ENCODE results near the gene IVL. TPM values are rescaled to one million over a fixed set of nuclear protein-coding genes. Genes with fewer than 3 reads are reported as not detected.

The IVL gene
- total RNA-seq, 3 donors from 2014 or later = not detected

DNA sequence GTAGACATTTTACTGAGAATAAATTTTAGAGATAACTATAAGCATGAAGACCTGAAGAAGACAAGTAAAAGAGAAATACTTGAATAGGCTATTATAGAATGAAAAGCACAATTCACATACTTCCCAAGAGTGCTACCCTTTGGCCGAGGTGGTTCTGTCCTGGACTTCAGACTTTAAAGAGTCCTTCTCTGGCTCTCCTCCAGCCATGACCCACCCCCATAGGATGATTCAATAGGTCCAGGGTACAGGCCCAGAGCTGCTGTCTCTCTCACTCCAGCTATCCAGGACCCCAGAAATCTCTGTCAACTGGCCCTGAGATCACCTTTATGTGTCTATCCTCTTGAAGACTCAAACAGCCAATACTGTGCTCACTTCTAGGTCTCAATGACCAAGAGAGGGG, 31.5 kb upstream of the IVL start:
- TF ChIP-seq, protein P1, sequence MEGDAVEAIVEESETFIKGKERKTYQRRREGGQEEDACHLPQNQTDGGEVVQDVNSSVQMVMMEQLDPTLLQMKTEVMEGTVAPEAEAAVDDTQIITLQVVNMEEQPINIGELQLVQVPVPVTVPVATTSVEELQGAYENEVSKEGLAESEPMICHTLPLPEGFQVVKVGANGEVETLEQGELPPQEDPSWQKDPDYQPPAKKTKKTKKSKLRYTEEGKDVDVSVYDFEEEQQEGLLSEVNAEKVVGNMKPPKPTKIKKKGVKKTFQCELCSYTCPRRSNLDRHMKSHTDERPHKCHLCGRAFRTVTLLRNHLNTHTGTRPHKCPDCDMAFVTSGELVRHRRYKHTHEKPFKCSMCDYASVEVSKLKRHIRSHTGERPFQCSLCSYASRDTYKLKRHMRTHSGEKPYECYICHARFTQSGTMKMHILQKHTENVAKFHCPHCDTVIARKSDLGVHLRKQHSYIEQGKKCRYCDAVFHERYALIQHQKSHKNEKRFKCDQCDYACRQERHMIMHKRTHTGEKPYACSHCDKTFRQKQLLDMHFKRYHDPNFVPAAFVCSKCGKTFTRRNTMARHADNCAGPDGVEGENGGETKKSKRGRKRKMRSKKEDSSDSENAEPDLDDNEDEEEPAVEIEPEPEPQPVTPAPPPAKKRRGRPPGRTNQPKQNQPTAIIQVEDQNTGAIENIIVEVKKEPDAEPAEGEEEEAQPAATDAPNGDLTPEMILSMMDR (IDR thresholded peaks at IDR 0.05) = no peak
- no peak for ATAC-seq
- DNase-seq = no peak
- Histone ChIP-seq H3K36me3 (ENCODE audit: low read depth) (no peaks in the 10 kb centered on the region), H3K9me3 (no peaks in the 10 kb centered on the region), H3K4me3 (no peak overlapping the region), H3K4me1 (ENCODE audit: low read depth) (no peaks in the 10 kb centered on the region)
- intact Hi-C loops (cut with DNase I, micrococcal nuclease) = no loop called here

DNA sequence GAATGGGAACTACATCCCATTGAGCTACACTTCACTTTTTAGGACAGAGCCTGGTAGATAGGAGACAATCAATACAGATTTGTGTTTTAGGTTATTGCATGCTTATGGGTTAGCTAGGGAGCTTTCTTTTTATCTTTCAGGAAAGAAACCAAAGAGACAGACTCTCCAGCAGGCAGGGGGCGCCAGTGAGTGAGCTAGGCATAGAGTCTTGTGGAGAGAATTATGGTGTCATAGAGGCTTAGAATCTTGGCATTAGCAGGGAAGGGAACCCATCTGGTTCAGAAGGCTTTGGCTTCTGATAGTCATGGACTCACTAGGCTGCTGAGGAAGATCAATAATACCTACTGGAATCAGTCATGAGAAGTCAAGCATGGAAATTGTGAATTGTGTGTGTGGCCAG, 30.3 kb upstream of the IVL start, which contains the start of gene SMCP:
TSS of gene SMCP (plus strand) at position 281 of the 400 bp plus-strand sequence. CDS start 6,101 bp downstream, outside the sequence.
- DNase-seq = no peak
- Histone ChIP-seq H3K4me3 (no peak within 1 kb of the TSS), H3K4me1 (ENCODE audit: low read depth) (no peaks in the 10 kb centered on the region), H3K9me3 (no peaks in the 10 kb centered on the region), H3K36me3 (ENCODE audit: low read depth) (no peaks in the 10 kb centered on the region)
- no peak for ATAC-seq
- intact Hi-C loops (cut with DNase I, micrococcal nuclease) = no loop called here
- TF ChIP-seq, protein P1 (IDR thresholded peaks at IDR 0.05) = no peak

DNA sequence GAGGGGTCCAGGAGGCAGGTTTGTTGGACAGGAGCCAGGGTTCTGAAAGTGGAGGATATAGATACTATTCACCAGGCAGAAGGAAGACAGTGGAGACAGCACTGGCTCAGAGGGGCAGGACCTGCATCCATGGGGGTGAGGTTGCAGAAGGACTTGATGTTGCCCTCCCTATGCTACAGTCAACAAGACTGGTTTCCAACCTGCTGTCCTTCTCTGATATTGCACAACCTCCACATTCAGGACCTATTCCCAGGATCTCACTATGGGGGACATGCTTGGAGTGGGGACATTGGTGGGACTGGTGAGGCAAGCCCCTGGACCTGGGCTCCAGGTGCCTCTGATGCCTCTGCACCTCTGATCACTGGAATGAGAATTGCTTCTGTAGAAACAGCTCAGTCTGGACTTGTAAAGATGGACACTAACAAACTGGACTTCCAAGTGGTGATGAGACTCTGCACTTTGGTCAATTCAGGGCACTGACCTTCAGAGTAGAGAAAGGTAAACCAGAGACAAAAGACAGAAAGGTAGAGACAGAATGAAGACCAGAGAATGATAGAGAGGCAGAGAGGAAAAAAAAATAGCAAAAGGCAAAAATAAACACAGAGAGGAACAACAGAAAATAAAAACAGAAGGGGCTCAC, 28.7 kb upstream of the IVL start:
- intact Hi-C loops (cut with DNase I, micrococcal nuclease) = no loop called here
- no peak for DNase-seq
- TF ChIP-seq, protein P1 (IDR thresholded peaks at IDR 0.05) = no peak

DNA sequence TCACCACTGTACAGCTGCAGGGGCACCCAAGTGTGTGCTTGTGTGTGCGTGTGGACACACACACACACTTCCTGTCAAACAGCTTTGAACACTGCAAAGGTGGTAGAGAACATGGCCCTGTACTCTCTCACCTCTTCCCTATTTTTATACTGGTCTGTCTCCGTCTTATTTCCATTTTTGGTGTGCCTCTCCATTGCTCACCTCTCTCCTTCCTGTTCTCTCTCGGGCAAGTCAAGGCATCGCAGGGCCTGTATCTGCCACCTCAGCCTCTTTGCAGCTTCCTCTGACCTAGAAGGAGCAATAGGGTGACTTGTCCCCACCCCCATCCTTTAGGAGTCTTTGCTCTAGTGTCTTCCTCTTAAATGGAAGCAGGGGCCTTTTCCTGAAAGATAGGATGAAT, 28.0 kb upstream of the IVL start:
- Histone ChIP-seq H3K4me1 (ENCODE audit: low read depth) (no peaks in the 10 kb centered on the region), H3K4me3 (no peak overlapping the region), H3K36me3 (ENCODE audit: low read depth) (no peaks in the 10 kb centered on the region), H3K9me3 (no peaks in the 10 kb centered on the region)
- no peak for ATAC-seq
- intact Hi-C loops (cut with DNase I, micrococcal nuclease) = no loop called here
- TF ChIP-seq, protein P1 (IDR thresholded peaks at IDR 0.05) = no peak
- DNase-seq = no peak

More for the DNA sequence above, 28.7 kb upstream of the IVL start:
- ATAC-seq = no peak
- Histone ChIP-seq H3K4me1 (ENCODE audit: low read depth) (no peaks in the 10 kb centered on the region), H3K36me3 (ENCODE audit: low read depth) (no peaks in the 10 kb centered on the region), H3K4me3 (no peak overlapping the region), H3K9me3 (no peaks in the 10 kb centered on the region)

DNA sequence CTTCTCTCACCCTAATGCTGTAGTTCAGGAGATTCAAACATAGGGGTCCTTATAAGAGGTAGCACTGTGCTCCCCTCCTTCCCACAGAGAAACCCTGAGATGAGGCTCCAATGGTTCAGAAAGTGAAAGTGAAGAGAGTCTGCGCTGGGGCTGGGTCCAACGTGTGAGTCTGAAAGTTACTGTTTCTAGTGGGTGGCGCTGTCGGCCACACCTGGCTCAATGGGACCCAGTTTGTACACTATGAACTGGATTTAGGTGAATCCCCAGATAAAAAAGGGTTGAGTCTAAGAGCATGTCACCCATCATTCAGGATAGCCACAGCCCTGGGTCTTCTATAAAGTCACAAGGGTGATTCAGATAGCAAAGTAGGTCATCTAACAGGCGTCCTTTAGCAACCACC, 27.4 kb upstream of the IVL start:
- Histone ChIP-seq H3K9me3 (no peaks in the 10 kb centered on the region), H3K36me3 (ENCODE audit: low read depth) (no peaks in the 10 kb centered on the region), H3K4me1 (ENCODE audit: low read depth) (no peaks in the 10 kb centered on the region), H3K4me3 (no peak overlapping the region)
- no peak for DNase-seq
- TF ChIP-seq, protein P1 (IDR thresholded peaks at IDR 0.05) = no peak
- intact Hi-C loops (cut with DNase I, micrococcal nuclease) = no loop called here
- no peak for ATAC-seq
